ENCODE data around the gene CNTN4.

DNA sequence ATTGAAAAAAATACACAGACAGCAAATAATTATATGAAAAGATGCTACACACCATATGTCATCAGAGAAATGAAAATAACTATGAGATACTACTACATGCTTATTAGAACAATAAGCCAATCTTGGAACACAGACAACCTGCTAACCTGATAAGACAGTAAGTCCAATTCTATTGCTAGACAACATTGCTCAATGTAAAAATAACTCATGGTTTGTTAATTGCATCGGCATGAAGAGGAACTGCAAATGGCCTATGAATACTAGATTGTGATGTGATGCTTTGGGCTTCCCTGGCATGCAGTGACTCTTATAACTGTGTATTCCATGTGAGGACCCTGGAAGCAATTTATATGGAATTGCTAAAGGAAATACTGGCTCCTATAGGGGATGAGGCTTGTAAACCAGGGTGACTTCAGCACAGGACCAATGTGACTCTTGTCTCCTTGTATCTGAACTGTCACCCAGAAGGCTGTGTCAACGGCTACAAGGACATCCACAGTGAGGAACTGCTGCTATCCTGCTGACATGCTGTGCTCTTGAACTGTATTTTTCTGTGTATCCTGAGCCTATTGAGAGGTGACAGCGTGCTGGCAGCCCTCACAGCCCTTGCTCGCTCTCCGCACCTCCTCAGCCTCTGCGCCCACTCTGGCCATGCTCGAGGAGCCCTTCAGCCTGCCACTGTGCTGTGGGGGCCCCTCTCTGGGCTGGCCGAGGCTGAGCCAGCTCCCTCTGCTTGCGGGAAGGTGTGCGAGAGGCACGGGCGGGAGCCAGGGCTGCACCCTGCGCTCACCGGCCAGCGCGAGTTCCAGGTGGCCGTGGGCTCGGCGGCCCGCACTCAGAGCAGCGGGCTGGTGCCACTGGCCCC lies 385.7 kb downstream of the CNTN4 start:
- TF ChIP-seq, protein P1, sequence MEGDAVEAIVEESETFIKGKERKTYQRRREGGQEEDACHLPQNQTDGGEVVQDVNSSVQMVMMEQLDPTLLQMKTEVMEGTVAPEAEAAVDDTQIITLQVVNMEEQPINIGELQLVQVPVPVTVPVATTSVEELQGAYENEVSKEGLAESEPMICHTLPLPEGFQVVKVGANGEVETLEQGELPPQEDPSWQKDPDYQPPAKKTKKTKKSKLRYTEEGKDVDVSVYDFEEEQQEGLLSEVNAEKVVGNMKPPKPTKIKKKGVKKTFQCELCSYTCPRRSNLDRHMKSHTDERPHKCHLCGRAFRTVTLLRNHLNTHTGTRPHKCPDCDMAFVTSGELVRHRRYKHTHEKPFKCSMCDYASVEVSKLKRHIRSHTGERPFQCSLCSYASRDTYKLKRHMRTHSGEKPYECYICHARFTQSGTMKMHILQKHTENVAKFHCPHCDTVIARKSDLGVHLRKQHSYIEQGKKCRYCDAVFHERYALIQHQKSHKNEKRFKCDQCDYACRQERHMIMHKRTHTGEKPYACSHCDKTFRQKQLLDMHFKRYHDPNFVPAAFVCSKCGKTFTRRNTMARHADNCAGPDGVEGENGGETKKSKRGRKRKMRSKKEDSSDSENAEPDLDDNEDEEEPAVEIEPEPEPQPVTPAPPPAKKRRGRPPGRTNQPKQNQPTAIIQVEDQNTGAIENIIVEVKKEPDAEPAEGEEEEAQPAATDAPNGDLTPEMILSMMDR (IDR thresholded peaks at IDR 0.05): no peak
- TF ChIP-seq POLR2A (IDR thresholded peaks at IDR 0.05) (no peak), POLR2AphosphoS5 (IDR thresholded peaks at IDR 0.05; ENCODE audit: insufficient read depth in 1 of 2, low read depth in 1 of 2) (no peak)

Data from vagina (tissue), 2 donors.